ENCODE measurements around the gene PRIMPOL.

DNA sequence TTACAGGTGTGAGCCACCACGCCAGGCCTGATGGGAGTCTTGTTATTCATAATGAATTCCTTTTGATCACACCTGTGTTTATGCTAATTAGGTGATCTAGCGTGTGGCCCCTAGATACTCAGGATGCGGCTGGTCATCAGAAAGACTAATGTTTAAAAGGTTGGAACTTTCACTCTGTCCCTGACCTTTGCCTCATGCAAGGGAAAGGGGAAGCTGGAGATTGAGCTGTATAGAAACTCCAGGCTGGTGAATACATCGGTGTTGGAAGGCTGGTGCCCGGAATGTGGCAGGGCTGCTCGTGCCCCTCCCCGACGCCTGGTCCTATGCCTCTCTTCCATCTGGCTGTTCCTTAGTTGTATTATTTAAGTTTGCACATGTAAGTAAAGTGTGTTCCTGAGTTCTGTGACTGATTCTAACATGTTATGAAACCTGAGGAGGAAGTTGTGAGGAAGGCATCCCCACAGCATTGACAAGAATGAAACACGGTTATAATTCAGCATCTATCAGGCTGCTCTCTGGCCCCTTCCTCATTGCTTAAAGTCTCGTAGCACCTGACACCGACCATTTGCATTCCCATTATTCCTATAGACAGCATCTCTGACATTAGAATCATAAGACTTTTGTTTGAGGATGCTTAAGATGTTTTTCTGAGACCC, 29.2 kb upstream of the PRIMPOL start:
- TF ChIP-seq, protein P1, sequence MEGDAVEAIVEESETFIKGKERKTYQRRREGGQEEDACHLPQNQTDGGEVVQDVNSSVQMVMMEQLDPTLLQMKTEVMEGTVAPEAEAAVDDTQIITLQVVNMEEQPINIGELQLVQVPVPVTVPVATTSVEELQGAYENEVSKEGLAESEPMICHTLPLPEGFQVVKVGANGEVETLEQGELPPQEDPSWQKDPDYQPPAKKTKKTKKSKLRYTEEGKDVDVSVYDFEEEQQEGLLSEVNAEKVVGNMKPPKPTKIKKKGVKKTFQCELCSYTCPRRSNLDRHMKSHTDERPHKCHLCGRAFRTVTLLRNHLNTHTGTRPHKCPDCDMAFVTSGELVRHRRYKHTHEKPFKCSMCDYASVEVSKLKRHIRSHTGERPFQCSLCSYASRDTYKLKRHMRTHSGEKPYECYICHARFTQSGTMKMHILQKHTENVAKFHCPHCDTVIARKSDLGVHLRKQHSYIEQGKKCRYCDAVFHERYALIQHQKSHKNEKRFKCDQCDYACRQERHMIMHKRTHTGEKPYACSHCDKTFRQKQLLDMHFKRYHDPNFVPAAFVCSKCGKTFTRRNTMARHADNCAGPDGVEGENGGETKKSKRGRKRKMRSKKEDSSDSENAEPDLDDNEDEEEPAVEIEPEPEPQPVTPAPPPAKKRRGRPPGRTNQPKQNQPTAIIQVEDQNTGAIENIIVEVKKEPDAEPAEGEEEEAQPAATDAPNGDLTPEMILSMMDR (IDR thresholded peaks at IDR 0.05) = no peak
- no peak for TF ChIP-seq POLR2A (IDR thresholded peaks at IDR 0.05)

Data from Peyer's patch (tissue), 4 donors.